Kidney (tissue), 14 donors: Measurements from ENCODE around the gene CISD3. TPM values are rescaled to one million over a fixed set of nuclear protein-coding genes. Genes with fewer than 3 reads are reported as not detected.
A peak's percentile ranks its signal among the peaks of the same experiment; 100 is the strongest.

ENCODE experiments used
- DNase-seq, 5 donors: peaks; one replicate each; pipeline ENCODE4 v3.0.0-alpha.2; 2013 to 2020
- FAIRE-seq: peaks from 2 replicates; lab custom pipeline; 2012; peaks lifted over from hg19 to GRCh38; lab: Jason Lieb, UNC
- H3K27ac ChIP-seq, 2 donors: one replicate each; pipeline ENCODE4 v1.7.0; 2013; ENCODE audit warnings: low read depth in 2 of 2, low read length in 2 of 2, inconsistent platforms in 1 of 2
- H3K27me3 ChIP-seq: one replicate; pipeline ENCODE4 v1.7.1; 2013; ENCODE audit warnings: low read length, inconsistent platforms; ENCODE audit not compliant: control insufficient read depth, insufficient read depth
- H3K36me3 ChIP-seq, 3 donors: one replicate each; pipeline versions ENCODE4 v1.7.0 to v1.7.1; 2013; ENCODE audit warnings: low read length in 3 of 3, control low read depth in 1 of 3, inconsistent platforms in 1 of 3; ENCODE audit not compliant: insufficient read depth in 3 of 3, control insufficient read depth in 2 of 3
- H3K4me1 ChIP-seq, 3 donors: one replicate each; pipeline versions ENCODE4 v1.7.0 to v1.7.1; 2013; ENCODE audit warnings: low read length in 3 of 3, inconsistent platforms in 1 of 3, low read depth in 1 of 3; ENCODE audit not compliant: control insufficient read depth in 2 of 3, insufficient read depth in 2 of 3
- H3K4me3 ChIP-seq, 3 donors: one replicate each; pipeline versions ENCODE4 v1.7.0 to v1.8.1; 2013; ENCODE audit warnings: low read length in 3 of 3, control low read depth in 1 of 3, inconsistent platforms in 1 of 3
- H3K9ac ChIP-seq, 3 donors: one replicate each; pipeline versions ENCODE4 v1.7.0 to v1.7.1; 2013; ENCODE audit warnings: low read length in 3 of 3, control low read depth in 1 of 3, inconsistent platforms in 1 of 3
- H3K9me3 ChIP-seq, 3 donors: one replicate each; pipeline versions ENCODE4 v1.7.0 to v1.7.1; 2013; ENCODE audit warnings: low read length in 3 of 3, control low read depth in 1 of 3, inconsistent platforms in 1 of 3; ENCODE audit not compliant: control insufficient read depth in 2 of 3, insufficient read depth in 1 of 3
- CTCF ChIP-seq: IDR thresholded peaks from 3 replicates; pipeline ENCODE4 v1.5.1; 2012; ENCODE audit warnings: mild to moderate bottlenecking, moderate library complexity, borderline replicate concordance; ENCODE audit not compliant: insufficient read depth; ENCODE audit errors: extremely low read depth
- intact Hi-C: fragments of 100-400 bp; cut with DNase I; formaldehyde crosslinking; loops from one replicate; pipeline ENCODE4 v1.11.1; 2022
- polyA plus RNA-seq: library from polyadenylated mRNA; stranded (reverse); fragments of 350-450 nt; fragmentation: Illumina TruSeq; extraction: RNeasy Lipid Tissue Mini Kit (QIAGEN cat#74804); gene quantifications from one replicate; pipeline ENCODE4 v1.2.3, GENCODE V29; 2014; ENCODE audit warnings: low read depth, low replicate concordance; ENCODE audit not compliant: insufficient read depth
- total RNA-seq: library from RNA; stranded (reverse); fragmentation: NEBNext Ultra II Directional; extraction: Animal tissue kit (Norgen Biotek cat#: 25700); gene quantifications from one replicate; pipeline ENCODE4 v1.2.1, GENCODE V29; 2021
- donor health status: control.
- donor health status: control.
- donor health status: control.
- donor health status: control.
- donor health status: control.
- donor health status: DM: yes; HTN: yes; CAD: no.
- donor health status: Normal renal cell carcinoma (clear cell type).

CISD3 gene
- total and polyA plus RNA-seq, 2 donors from 2014 or later = 37.7 to 152 TPM

DNA sequence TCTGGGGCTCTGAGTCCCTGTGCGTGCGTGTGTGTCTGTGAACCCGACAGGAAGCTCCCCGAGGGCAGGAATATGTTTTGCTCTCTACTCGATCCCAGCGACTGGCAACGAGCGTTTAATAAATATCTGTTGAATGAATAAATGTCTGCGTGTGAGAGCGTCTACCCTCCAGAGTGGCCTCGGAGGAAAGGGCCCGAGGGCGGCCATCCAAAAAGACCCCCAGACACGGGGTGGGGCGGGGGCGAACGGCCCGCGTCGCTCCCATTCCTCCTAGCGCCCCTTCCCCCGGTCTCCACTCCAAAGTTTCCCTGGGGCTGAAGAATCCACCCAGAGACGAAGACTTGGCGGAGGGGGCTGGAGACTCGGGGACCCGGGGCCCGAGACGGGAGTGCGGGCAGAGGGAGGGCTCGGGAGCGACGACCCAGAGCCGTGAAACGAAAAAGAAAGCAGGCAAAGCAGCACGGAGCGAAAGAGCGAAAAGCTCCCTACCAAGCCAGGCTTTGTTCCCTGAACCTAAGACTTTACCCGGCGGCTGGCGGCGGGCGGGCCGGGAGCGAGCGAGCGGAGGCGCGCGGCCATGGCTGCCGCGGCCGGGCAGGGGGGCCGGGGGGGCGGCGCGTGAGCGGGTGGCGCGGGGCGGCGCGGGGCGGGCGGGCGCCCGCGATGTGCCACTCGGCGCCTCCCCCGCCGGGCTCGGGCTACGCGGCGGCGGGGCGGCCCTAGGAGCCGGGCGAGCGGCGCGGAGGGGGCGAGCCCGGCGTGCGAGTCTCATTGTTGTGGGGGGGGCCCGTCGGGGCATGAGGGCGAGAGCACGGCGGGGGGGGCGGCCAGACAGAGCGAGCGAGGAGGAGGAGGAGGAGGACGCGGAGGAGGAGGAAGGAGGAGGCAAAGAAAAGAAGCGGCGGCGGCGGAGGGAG lies 25.3 kb upstream of the CISD3 start, which contains the start of gene MLLT6:
MLLT6 (plus strand) TSS at position 668 of the 917 bp plus-strand sequence. CDS start 360 bp downstream, outside the sequence.
- DNase-seq (peak; percentile 85 to 95 (median 89)), FAIRE-seq (no peak)
- H3K9ac ChIP-seq = peak within 1 kb of the TSS; percentile 55 to 97 (median 88)
- H3K27ac ChIP-seq = peak within 1 kb of the TSS; percentile 96 to 97
- H3K4me3 ChIP-seq = peak within 1 kb of the TSS; percentile 80 to 92 (median 88)
- H3K27me3 ChIP-seq = no peaks in the 10 kb centered on the region
- TF ChIP-seq CTCF = no peak
- H3K36me3 ChIP-seq = peaks cover 0 to 6% (median 5%) of the 10 kb centered on the region in 3 donors
- peaks cover 3 to 30% (median 11%) of the 10 kb centered on the region in 3 donors for H3K4me1 ChIP-seq
- intact Hi-C loops = no loop called here
- no peaks in the 10 kb centered on the region for H3K9me3 ChIP-seq

DNA sequence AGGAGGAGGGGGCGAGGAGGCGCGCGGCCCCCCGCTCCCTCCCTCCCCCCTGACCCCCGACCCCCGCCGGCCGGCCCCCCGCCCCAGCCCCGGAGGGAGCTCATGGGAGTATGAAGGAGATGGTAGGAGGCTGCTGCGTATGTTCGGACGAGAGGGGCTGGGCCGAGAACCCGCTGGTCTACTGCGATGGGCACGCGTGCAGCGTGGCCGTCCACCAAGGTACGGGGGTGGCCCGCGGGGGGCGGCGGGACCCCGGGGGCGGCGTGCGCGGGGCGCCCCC lies 24.7 kb upstream of the CISD3 start:
- intact Hi-C loops = no loop called here
- Histone ChIP-seq H3K27me3 (no peaks in the 10 kb centered on the region), H3K9ac (peak overlapping the region in 1 of 3 donors; percentile 72), H3K9me3 (no peaks in the 10 kb centered on the region), H3K4me3 (peak overlapping the region in 2 of 3 donors; percentile 16 to 77), H3K4me1 (peaks cover 3 to 26% (median 11%) of the 10 kb centered on the region in 3 donors), H3K36me3 (peaks cover 0 to 6% (median 6%) of the 10 kb centered on the region in 3 donors), H3K27ac (peak overlapping the region; percentile 71 to 87)
- no peak for TF ChIP-seq CTCF
- FAIRE-seq (no peak), DNase-seq (peak in 1 of 5 donors; percentile 89)

- DNase-seq (peak; percentile 64 to 86 (median 82)), FAIRE-seq (no peak)
- Histone ChIP-seq H3K9me3 (no peaks in the 10 kb centered on the region), H3K27me3 (no peaks in the 10 kb centered on the region), H3K4me1 (peaks cover 3 to 28% (median 9%) of the 10 kb centered on the region in 3 donors), H3K9ac (peak overlapping the region; percentile 23 to 72 (median 45)), H3K27ac (peak overlapping the region; percentile 71 to 87), H3K36me3 (peaks cover 0 to 8% (median 6%) of the 10 kb centered on the region in 3 donors), H3K4me3 (peak overlapping the region; percentile 66 to 77 (median 72))
- TF ChIP-seq CTCF = no peak
- intact Hi-C loops = no loop called here
These were observed 24.2 kb upstream of the CISD3 start for GRCh38 chr17:38705803-38706504.
